HG02798 (cell line): ENCODE data around the gene GNAI2.
"Not testable (repeated sequence)": the region's sequence is repeated elsewhere in the genome, so short reads cannot be mapped to it uniquely, and the experiment has no call there.

Experiments used
- ATAC-seq: cut with Tn5 transposase; IDR thresholded peaks from one replicate; pipeline ENCODE4 v1.9.1; 2021; ENCODE audit warnings: mild to moderate bottlenecking; ENCODE audit not compliant: unreplicated experiment, poor library complexity

The GNAI2 gene

DNA sequence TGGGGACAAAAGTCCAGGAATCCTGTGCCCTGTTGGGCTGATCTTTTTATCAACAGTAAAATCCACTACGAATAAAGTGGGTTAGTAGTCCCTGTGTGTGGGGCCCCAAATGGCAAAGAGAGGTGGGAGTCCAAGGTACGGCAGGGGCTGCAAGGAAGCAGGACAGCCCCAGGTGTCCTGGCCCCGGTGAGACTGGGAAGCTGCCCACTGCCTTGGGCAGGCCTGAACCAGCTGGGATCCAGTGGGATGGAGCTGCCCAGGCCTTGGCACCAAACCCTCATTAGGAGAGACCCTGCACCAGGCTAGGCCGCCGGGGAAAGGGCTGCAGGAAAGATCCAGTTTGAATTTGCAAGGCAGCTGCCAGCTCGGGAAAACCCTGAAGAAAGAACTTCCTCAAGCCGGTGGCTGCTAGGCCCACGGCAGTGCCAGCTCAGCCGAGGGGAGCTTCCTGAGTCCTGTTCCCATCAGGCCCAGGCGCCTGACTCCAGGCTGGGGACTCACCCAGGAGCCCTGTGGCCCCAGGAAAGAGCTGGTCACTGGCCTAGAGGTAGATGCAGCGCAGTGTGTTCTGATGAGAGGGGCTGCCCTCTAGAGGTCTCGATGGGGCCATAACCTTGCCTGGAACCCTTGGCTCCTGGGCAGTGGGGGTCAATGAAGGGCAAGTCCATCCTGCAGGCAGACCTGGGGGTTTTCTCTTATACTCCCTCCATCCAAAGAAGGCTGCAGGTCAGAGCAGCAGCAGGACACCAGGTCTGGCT lies 14.4 kb upstream of the GNAI2 start:
- ATAC-seq: no peak

GRCh38 chr3:50222169-50222528 lies 13.9 kb upstream of the GNAI2 start:
- ATAC-seq: no peak

- ATAC-seq: no peak
These were observed 11.4 kb upstream of the GNAI2 start for GRCh38 chr3:50224639-50225038.

- ATAC-seq: no peak
These were observed 9.1 kb upstream of the GNAI2 start for GRCh38 chr3:50226888-50227389.

- peak; percentile 92 for ATAC-seq
These were observed 8.4 kb upstream of the GNAI2 start for GRCh38 chr3:50227390-50228183.

DNA sequence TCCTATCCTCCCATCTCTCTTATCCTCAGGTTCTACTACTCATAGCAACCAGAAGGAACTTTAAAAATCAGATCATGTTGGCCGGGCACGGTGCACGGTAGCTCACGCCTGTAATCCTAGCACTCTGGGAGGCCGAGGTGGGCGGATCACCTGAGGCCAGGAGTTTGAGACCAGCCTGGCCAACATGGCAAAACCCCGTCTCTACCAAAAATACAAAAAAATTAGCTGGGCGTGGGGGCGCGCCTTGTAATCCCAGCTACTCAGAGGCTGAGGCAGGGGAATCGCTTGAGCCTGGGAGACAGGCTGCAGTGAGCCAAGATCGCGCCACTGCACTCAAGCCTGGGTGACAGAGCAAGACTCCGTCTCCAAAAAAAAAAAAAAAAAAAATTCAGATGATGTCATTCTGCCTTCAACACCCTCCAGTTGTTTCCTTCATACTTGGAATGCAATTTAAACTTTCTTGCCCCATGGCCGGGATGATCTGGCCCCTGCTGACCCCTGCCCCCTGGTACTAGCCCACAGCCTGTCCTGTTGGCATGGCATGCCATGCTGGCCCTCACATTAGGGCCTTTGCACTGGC lies 7.7 kb upstream of the GNAI2 start:
- ATAC-seq: not testable (repeated sequence)

- no peak for ATAC-seq
These were observed 6.5 kb upstream of the GNAI2 start for GRCh38 chr3:50229490-50229889.

DNA sequence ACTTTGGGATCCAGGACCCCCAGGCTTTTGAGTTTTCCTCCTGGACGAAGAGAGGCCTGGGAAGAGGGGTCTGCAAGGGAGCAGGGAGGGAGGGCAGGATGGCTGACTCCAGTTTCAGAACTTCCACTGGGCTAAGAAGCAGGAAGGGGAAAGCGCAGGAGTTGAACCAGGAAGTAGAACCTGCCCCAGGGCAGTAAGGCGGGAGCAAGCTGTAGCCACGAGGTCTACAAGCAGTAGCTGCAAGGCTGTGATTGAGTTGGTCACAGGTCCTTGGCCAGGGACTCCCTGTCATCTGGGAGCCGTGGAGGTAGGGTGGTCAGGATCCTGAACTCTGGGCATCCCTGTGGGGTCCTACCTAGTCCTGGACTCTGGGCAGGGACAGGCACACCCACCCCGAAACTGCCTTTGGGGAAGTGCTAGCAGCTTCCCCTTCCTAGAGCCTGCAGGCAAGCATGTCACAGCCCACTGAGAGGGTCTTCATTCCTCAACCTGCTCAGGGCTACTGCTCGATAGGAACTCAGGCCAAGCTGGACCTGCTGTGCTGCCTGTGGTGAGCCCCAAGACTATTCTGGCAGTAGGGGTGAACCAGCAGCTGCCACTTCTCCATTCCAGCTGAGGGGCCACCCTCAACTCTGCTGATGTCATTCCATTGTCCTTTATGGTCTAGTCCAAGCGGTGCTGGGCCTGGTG lies 5.8 kb upstream of the GNAI2 start:
- no peak for ATAC-seq

GRCh38 chr3:50230794-50231125 lies 5.2 kb upstream of the GNAI2 start:
- ATAC-seq: no peak

- no peak for ATAC-seq
These were observed 4.4 kb upstream of the GNAI2 start for GRCh38 chr3:50231581-50231980.

GRCh38 chr3:50232303-50232702 lies 3.7 kb upstream of the GNAI2 start:
- no peak for ATAC-seq

DNA sequence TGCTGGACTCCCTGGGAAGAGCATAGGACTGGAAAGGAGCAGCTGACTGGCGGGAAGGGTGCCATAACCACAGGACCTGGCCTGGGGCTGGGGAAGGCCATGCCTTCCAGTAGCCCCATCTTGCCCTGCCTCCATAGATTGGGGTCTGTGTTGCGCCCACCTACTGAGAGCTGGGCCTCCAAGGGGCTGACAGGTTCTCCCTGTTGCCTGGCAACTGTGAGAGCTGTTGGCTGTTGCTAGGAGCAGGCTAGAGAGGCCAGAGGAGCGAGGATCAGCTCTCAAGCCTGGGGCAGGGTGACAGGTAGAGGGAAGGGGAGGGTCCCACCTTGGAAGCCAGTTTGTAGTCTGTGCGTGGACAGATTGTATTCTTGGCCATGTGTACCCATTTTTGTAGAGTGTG lies 2.8 kb upstream of the GNAI2 start:
- no peak for ATAC-seq

DNA sequence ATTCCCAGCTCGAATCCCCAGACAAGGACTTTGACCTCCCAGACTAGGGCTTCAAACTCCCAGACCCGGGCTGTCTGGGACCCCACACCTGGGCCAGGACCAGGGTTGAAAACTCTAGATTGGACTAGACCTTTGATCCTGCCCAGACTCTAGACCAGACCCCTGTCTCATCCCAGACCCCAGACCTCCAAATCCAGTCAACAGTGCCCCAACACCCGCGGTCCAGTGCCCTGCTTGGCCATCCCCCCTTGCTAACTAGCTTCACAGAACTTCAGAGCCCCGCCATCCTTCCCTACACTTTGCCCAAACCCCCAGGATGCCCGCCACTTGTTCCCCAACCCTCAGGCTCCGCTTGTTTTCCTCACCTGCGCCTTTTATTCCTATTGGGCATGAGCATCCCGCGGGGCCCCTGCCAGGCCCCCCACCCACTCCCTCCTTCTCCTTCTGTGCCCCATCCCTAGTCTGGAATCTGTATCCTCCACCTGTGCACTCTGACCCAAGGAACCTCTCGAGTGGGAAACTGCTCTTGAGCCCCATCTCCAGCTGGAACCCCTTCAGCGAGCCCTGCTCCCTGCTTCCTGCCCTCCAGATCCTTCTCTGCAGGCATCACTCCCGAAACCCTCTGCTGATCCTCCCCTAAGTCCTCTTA lies 604 bp downstream of the GNAI2 start:
- no peak for ATAC-seq

DNA sequence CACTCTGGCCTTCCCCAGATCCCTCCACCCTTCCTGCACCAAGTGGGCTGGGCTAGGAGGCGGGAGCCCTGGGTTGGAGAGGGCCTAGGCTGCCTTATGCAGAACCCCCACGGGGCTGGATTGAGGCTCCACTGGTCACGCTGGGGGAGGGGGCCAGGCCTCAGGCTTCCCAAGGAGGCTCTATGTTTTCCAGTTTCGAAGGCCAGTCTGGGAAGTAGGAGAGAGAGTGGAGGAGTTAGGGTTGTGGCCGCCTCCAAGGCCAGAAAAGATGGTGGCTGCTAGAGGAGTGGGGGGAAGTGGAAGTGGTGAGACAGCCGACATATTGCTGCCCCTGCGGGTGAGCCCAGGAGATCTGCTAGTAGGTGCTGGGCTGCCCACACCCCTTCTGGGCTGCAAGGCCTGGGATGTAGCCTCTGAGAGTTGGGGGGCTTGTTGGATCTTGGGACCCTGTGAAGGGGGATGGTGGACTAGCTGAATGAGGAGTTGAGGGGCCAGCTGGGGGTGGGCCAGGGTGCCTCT lies 1.2 kb downstream of the GNAI2 start:
- ATAC-seq: no peak

GRCh38 chr3:50237754-50238548 lies 1.9 kb downstream of the GNAI2 start:
- ATAC-seq: peak; percentile 38

GRCh38 chr3:50238549-50239026 lies 2.6 kb downstream of the GNAI2 start:
- ATAC-seq: no peak

GRCh38 chr3:50239649-50240048 lies 3.6 kb downstream of the GNAI2 start:
- no peak for ATAC-seq

DNA sequence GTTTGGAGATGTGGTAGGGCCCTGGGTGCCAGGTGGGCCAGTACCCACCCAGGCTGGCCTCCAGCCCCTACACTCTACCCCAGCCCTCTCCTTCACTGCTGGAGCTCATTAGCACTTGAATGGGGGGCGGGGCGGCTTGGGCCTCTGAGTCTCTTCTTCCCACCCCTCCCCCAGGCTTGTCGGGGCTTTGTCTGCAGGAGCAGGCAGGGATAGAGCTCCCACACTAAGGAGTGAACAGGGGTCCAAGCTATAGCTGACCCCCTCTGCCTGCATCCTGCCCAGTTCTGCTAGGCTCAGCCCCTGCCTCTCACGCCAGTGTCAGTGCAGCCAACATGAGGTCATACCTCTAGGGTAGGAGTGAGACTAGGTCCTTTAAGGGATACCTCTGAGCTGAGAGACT lies 5.2 kb downstream of the GNAI2 start:
- ATAC-seq: no peak

DNA sequence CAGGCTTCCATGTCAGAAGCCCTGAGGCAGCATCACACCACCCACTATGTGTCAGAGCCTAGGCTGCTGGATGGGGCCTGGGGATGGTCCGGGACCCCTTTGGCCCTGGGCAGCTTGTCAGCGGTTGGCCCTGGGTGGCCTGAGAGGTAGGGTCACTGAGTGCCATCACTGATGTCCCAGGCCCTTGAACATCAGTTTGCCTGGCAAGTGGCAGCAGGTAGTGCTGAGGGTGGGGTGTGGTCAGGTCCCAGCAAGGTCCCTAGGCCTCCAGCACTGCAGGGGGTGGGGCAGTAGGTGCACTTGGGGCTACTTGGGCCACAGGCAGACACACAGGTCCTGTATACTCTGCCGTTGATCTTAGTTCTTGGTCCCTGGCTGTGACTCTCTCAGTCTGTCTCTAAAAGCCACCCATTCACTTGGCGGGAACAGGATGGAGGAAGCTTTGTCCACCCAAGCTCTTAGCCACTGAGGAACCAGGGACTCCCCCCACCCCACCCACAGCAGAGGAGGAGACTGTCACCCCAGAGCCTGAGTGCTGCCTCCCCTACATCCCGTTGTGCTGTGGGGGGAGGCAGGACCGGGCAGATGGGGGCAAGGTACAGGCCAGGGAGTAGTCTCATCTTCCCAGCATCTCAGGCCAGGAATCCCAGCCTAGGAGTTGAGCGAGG lies 5.8 kb downstream of the GNAI2 start:
- no peak for ATAC-seq
